H1 (cell line): Measurements from ENCODE around the gene PNPLA8. TPM values are rescaled to one million over a fixed set of nuclear protein-coding genes. Genes with fewer than 3 reads are reported as not detected.

Source experiments
- CTCF ChIA-PET: fragments of 300-600 bp; sonication (Branson Sonifier 250); formaldehyde crosslinking; loops from one replicate; lab custom pipeline; 2021; ENCODE audit not compliant: partially characterized antibody; lab: Charles Lee
- POLR2A ChIA-PET: fragments of 300-600 bp; sonication (Branson Sonifier 250); formaldehyde crosslinking; loops from one replicate; lab custom pipeline; 2021; ENCODE audit warnings: inconsistent platforms; ENCODE audit not compliant: partially characterized antibody; lab: Charles Lee
- DNase-seq, 2 experiments: peaks; one replicate each; pipeline versions ENCODE4 v3.0.0 to v3.0.0-alpha.2; 2010 to 2022; ENCODE audit warnings: low spot score in 2 of 2, low read depth in 1 of 2, mixed read lengths in 1 of 2
- FAIRE-seq: peaks from 2 replicates; lab custom pipeline; 2011; peaks lifted over from hg19 to GRCh38; lab: Jason Lieb, UNC
- H2AFZ ChIP-seq: 2 replicates; pipeline ENCODE4 v1.8.1; 2012; ENCODE audit warnings: low read length, inconsistent platforms
- H2AK5ac ChIP-seq: 2 replicates; pipeline ENCODE4 v1.6.1; 2013; ENCODE audit warnings: low read depth, low read length
- H2BK120ac ChIP-seq: replicated peaks from 2 replicates; pipeline ENCODE3; 2013; ENCODE audit warnings: low read depth, low read length, inconsistent platforms
- H2BK12ac ChIP-seq: 2 replicates; pipeline ENCODE4 v1.6.1; 2013; ENCODE audit warnings: low read depth, low read length
- H2BK15ac ChIP-seq: 2 replicates; pipeline ENCODE4 v1.6.1; 2013; ENCODE audit warnings: low read length
- H2BK20ac ChIP-seq: 2 replicates; pipeline ENCODE4 v1.6.1; 2013; ENCODE audit warnings: low read length
- H2BK5ac ChIP-seq: 2 replicates; pipeline ENCODE4 v1.6.1; 2013; ENCODE audit warnings: low read depth, low read length
- H3K14ac ChIP-seq: 2 replicates; pipeline ENCODE4 v1.6.1; 2013; ENCODE audit warnings: inconsistent platforms; ENCODE audit not compliant: insufficient read length
- H3K18ac ChIP-seq: 2 replicates; pipeline ENCODE4 v1.6.1; 2013; ENCODE audit warnings: low read length; ENCODE audit errors: extremely low read depth
- H3K23ac ChIP-seq: 2 replicates; pipeline ENCODE4 v1.6.1; 2013; ENCODE audit warnings: inconsistent platforms; ENCODE audit not compliant: insufficient read length
- H3K23me2 ChIP-seq: 2 replicates; pipeline ENCODE4 v1.6.1; 2013; ENCODE audit warnings: low read depth, low read length
- H3K27ac ChIP-seq: 2 replicates; pipeline ENCODE4 v1.6.1; 2011; ENCODE audit warnings: low read depth, low read length, inconsistent platforms
- H3K27me3 ChIP-seq, 4 experiments: replicated peaks in 1 of 4; 1 replicate in 1 of 4; 2 replicates in 3 of 4; pipeline versions ENCODE4 v1.6.1 to v1.8.1; 2011 to 2013; ENCODE audit warnings: low read length in 3 of 4, mild to moderate bottlenecking in 3 of 4, inconsistent platforms in 2 of 4, mixed read lengths in 2 of 4, moderate library complexity in 1 of 4; ENCODE audit not compliant: control insufficient read depth in 3 of 4, insufficient read depth in 3 of 4; ENCODE audit errors: extremely low read depth in 1 of 4
- H3K36me3 ChIP-seq, 4 experiments: 2 replicates each; pipeline versions ENCODE4 v1.6.1 to v1.8.1; 2011 to 2013; ENCODE audit warnings: mild to moderate bottlenecking in 4 of 4, low read length in 3 of 4, moderate library complexity in 2 of 4, control low read depth in 1 of 4, inconsistent platforms in 1 of 4; ENCODE audit not compliant: insufficient read depth in 4 of 4, control insufficient read depth in 2 of 4
- H3K4ac ChIP-seq: replicated peaks from 2 replicates; pipeline ENCODE3; 2013; ENCODE audit warnings: low read length, low read depth, mixed read lengths, inconsistent platforms; ENCODE audit not compliant: insufficient read length
- H3K4me1 ChIP-seq, 4 experiments: replicated peaks in 1 of 4; 1 replicate in 1 of 4; 2 replicates in 3 of 4; pipeline versions ENCODE4 v1.6.1 to v1.8.1; 2011 to 2013; ENCODE audit warnings: low read length in 3 of 4, inconsistent platforms in 2 of 4, mixed read lengths in 1 of 4; ENCODE audit not compliant: insufficient read depth in 4 of 4, control insufficient read depth in 3 of 4
- H3K4me2 ChIP-seq, 2 experiments: 2 replicates each; pipeline versions ENCODE4 v1.6.1 to v1.8.1; 2011 to 2013; ENCODE audit warnings: low read depth in 2 of 2, low read length in 2 of 2, control low read depth in 1 of 2, inconsistent platforms in 1 of 2, mild to moderate bottlenecking in 1 of 2; ENCODE audit not compliant: insufficient read depth in 1 of 2
- H3K4me3 ChIP-seq, 4 experiments: fragments of 200-600, 300-600 bp in 1 of 4; sonication (generic), shearing (Covaris generic), sonication (Bioruptor Twin) in 1 of 4; 2 replicates each; pipeline versions ENCODE4 v1.5.1 to v1.8.1; 2011 to 2016; ENCODE audit warnings: low read length in 4 of 4, low read depth in 3 of 4, control low read depth in 2 of 4, inconsistent platforms in 2 of 4, mild to moderate bottlenecking in 2 of 4, mixed read lengths in 1 of 4, moderate library complexity in 1 of 4; ENCODE audit not compliant: insufficient read depth in 2 of 4; ENCODE audit errors: extremely low read depth in 1 of 4
- H3K56ac ChIP-seq: replicated peaks from 2 replicates; pipeline ENCODE3; 2013; ENCODE audit warnings: low read depth, mild to moderate bottlenecking, mixed read lengths, low read length, inconsistent platforms; ENCODE audit not compliant: insufficient read length
- H3K79me1 ChIP-seq: 2 replicates; pipeline ENCODE4 v1.6.1; 2013; ENCODE audit warnings: low read depth, low read length, control low read depth
- H3K79me2 ChIP-seq, 2 experiments: 2 replicates each; pipeline versions ENCODE4 v1.6.1 to v1.8.1; 2012 to 2013; ENCODE audit warnings: low read length in 2 of 2, mild to moderate bottlenecking in 2 of 2, inconsistent platforms in 1 of 2; ENCODE audit not compliant: insufficient read depth in 2 of 2, control insufficient read depth in 1 of 2
- H3K9ac ChIP-seq, 4 experiments: replicated peaks in 1 of 4; 1 replicate in 1 of 4; 2 replicates in 3 of 4; pipeline versions ENCODE4 v1.6.1 to v1.8.1; 2011 to 2013; ENCODE audit warnings: low read depth in 3 of 4, low read length in 3 of 4, control low read depth in 2 of 4, mild to moderate bottlenecking in 2 of 4, moderate library complexity in 2 of 4, inconsistent platforms in 1 of 4; ENCODE audit errors: extremely low read depth in 1 of 4
- H3K9me3 ChIP-seq, 2 experiments: 2 replicates each; pipeline versions ENCODE4 v1.6.1 to v1.8.1; 2012 to 2013; ENCODE audit warnings: mild to moderate bottlenecking in 2 of 2, moderate library complexity in 2 of 2, control low read depth in 1 of 2, inconsistent platforms in 1 of 2, low read depth in 1 of 2, low read length in 1 of 2, mixed read lengths in 1 of 2; ENCODE audit not compliant: insufficient read depth in 2 of 2
- H4K20me1 ChIP-seq, 2 experiments: replicated peaks in 1 of 2; 2 replicates each; pipeline versions ENCODE3 to v1.8.1; 2011 to 2013; ENCODE audit warnings: inconsistent platforms in 2 of 2, low read length in 2 of 2, mild to moderate bottlenecking in 1 of 2; ENCODE audit not compliant: insufficient read depth in 2 of 2, control insufficient read depth in 1 of 2
- H4K5ac ChIP-seq: 2 replicates; pipeline ENCODE4 v1.6.1; 2013; ENCODE audit warnings: low read length, low read depth, mixed read lengths, inconsistent platforms; ENCODE audit not compliant: insufficient read length
- H4K8ac ChIP-seq: 2 replicates; pipeline ENCODE4 v1.8.0; 2013; ENCODE audit warnings: mild to moderate bottlenecking, moderate library complexity, low read length, inconsistent platforms; ENCODE audit not compliant: insufficient read depth; ENCODE audit errors: extremely low read depth
- H4K91ac ChIP-seq: replicated peaks from 2 replicates; pipeline ENCODE3; 2013; ENCODE audit warnings: low read length, mixed read lengths, inconsistent platforms; ENCODE audit not compliant: insufficient read length
- CTCF ChIP-seq, 3 experiments: IDR thresholded peaks; 1 replicate in 2 of 3; 2 replicates in 1 of 3; pipeline versions ENCODE4 v1.5.1 to v1.6.1; 2011; ENCODE audit warnings: low read length in 3 of 3, mild to moderate bottlenecking in 3 of 3, inconsistent platforms in 2 of 3, low read depth in 1 of 3, moderate library complexity in 1 of 3; ENCODE audit not compliant: insufficient read depth in 1 of 3; ENCODE audit errors: control extremely low read depth in 1 of 3
- PHF8 ChIP-seq: fragments of 200-600 bp; sonication (generic); conservative IDR thresholded peaks from 2 replicates; pipeline ENCODE4 v1.7.1; 2012; ENCODE audit warnings: low read depth, mild to moderate bottlenecking, inconsistent platforms, low read length, moderate library complexity
- SIN3A ChIP-seq, 2 experiments: IDR thresholded peaks in 1 of 2; conservative IDR thresholded peaks in 1 of 2; 2 replicates each; pipeline ENCODE4 v1.6.1; 2011 to 2012; ENCODE audit warnings: low read length in 2 of 2, improper control_type of control experiment in 1 of 2, low read depth in 1 of 2, mild to moderate bottlenecking in 1 of 2
- USF2 ChIP-seq: IDR thresholded peaks from 2 replicates; pipeline ENCODE4 v1.6.1; 2011; ENCODE audit warnings: low read length, improper control_type of control experiment
- WGBS, 2 experiments: shearing (Covaris generic) in 1 of 2; methylation state at CpG; one replicate each; pipeline versions ENCODE4 v1.1.6 to v1.1.7; 2013 to 2015; ENCODE audit warnings: low lambda C conversion rate in 2 of 2, mixed read lengths in 2 of 2, inconsistent platforms in 1 of 2, low coverage in 1 of 2, missing lambda C conversion rate in 1 of 2; ENCODE audit not compliant: insufficient replicate concordance in 2 of 2, insufficient coverage in 1 of 2, insufficient read length in 1 of 2; ENCODE audit errors: extremely low coverage in 1 of 2, missing lambda C conversion rate in 1 of 2; 5-methylcytosine and 5-hydroxymethylcytosine counted together
- polyA plus RNA-seq, 7 experiments: library from polyadenylated mRNA; depleted of rRNA in 3 of 7; stranded (reverse) in 5 of 7; unstranded in 2 of 7; fragments of >200 nt in 5 of 7; fragments of 200-250 nt in 2 of 7; gene quantifications; 1 replicate in 5 of 7; 2 replicates in 1 of 7; 4 replicates in 1 of 7; pipeline versions ENCODE4 v1.2.1 to v1.2.3, GENCODE V29; 2011 to 2013; ENCODE audit warnings: missing spikeins in 2 of 7, mixed read lengths in 2 of 7
- total RNA-seq: library from RNA; stranded (reverse); fragmentation: NEBNext Ultra II Directional; extraction: Animal tissue kit (Norgen Biotek cat#: 25700); gene quantifications from 2 replicates; pipeline ENCODE4 v1.2.1, GENCODE V29; 2021

Gene PNPLA8
- total and polyA plus RNA-seq, 2 of the 8 experiments (the other 6 are each of a cell fraction or from before 2014, with no cell fraction given): 3.8 to 11.2 TPM

GRCh38 chr7:108533712-108534111 is 7.8 kb upstream of the PNPLA8 start:
- Histone ChIP-seq H3K4me1 (peaks cover 0 to 2% (median under 1%) of the 10 kb centered on the region in 4 experiments; a peak in 1 of 7 replicates), H3K56ac (no peak overlapping the region), H4K91ac (no peak overlapping the region), H3K4ac (no peak overlapping the region), H3K79me1 (no peaks in the 10 kb centered on the region), H2BK5ac (no peak overlapping the region), H2BK20ac (no peak overlapping the region), H3K27me3 (no peaks in the 10 kb centered on the region), H4K8ac (no peak overlapping the region), H3K27ac (no peak overlapping the region), H2BK15ac (no peak overlapping the region), H3K14ac (no peak overlapping the region), H2AFZ (no peak overlapping the region), H3K23ac (no peak overlapping the region), H2BK12ac (no peak overlapping the region), H3K23me2 (no peaks in the 10 kb centered on the region), H3K79me2 (no peaks in the 10 kb centered on the region), H2BK120ac (no peak overlapping the region), H3K18ac (no peak overlapping the region), H3K4me2 (no peak overlapping the region), H2AK5ac (no peak overlapping the region), H4K20me1 (no peaks in the 10 kb centered on the region), H4K5ac (no peak overlapping the region), H3K9ac (no peak overlapping the region), H3K4me3 (no peak overlapping the region), H3K9me3 (no peaks in the 10 kb centered on the region), H3K36me3 (no peaks in the 10 kb centered on the region)
- FAIRE-seq: no peak
- WGBS, 2 experiments: 96% methylated on average over 3 of the region's 3 CpGs; no CpG with 5 or more reads in 1 of the 2 experiments
- DNase-seq: no peak
- POLR2A ChIA-PET: no interaction called here
- TF ChIP-seq USF2: no peak
- no peak for TF ChIP-seq SIN3A (conservative IDR thresholded peaks at IDR 0.05 in 1 of 2, IDR thresholded peaks at IDR 0.05 in 1 of 2; ENCODE audit: low read depth in 1 of 2, low read length in 2 of 2)
- no peak for TF ChIP-seq CTCF (IDR thresholded peaks at IDR 0.05; ENCODE audit: control extremely low read depth in 1 of 3, insufficient read depth in 1 of 3, low read depth in 1 of 3, low read length in 3 of 3)
- no peak for TF ChIP-seq PHF8
- CTCF ChIA-PET: no interaction called here
